GM23248 (cell line): ENCODE results near the gene TMEM59.

ENCODE experiments used
- EZH2 ChIP-seq: fragments of 200-600 bp; sonication (generic); IDR thresholded peaks from 2 replicates; pipeline ENCODE4 v1.6.1; 2018; ENCODE audit warnings: antibody characterized with exemption, mild to moderate bottlenecking; ENCODE audit not compliant: insufficient read depth, poor library complexity, severe bottlenecking
- EZH2phosphoT487 ChIP-seq: fragments of 200-600 bp; sonication (generic); IDR thresholded peaks from 2 replicates; pipeline ENCODE4 v1.6.1; 2018; ENCODE audit warnings: antibody characterized with exemption, moderate library complexity, mild to moderate bottlenecking, low read depth; ENCODE audit not compliant: insufficient read depth

DNA sequence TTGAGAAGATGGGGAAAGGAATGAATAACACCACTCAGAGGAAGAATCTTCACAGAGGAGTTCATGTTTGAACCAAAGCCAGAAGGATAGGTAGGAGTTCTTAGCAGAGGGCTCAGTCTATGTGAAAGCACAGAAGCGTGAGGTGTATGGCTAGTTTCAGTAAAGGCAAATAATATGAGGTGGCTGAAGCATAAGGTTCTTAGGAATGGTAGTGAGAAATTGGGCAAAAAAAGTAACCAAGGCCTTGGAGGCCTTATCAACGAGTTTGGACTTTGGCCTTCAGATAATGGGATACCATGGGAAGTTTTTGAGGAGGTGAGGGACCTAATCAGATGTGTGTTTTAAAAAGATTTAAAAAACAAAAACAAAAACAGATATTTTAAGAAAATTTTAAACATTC, 47.5 kb upstream of the TMEM59 start:
- TF ChIP-seq EZH2phosphoT487: no peak
- TF ChIP-seq EZH2: no peak
